SKM-1 (cell line): ENCODE measurements around the gene CKS1B.

Source experiments
- DNase-seq: peaks from one replicate; lab custom pipeline; 2025; ENCODE audit not compliant: unreplicated experiment; lab: John Stamatoyannopoulos, UW

Gene CKS1B

GRCh38 chr1:155001425-155001674, 26.9 kb downstream of the CKS1B start:
- no peak for DNase-seq

GRCh38 chr1:155001675-155002463, 27.4 kb downstream of the CKS1B start:
- peak; percentile 100 for DNase-seq

GRCh38 chr1:155002464-155003226, 28.2 kb downstream of the CKS1B start, which contains the start of gene ZBTB7B:
ZBTB7B (plus strand) TSS chr1:155002802; CDS start chr1:155014661, 11,859 bp downstream.
- DNase-seq, result peak; percentile 94

GRCh38 chr1:155003227-155003765, 28.8 kb downstream of the CKS1B start:
- DNase-seq, result no peak

- DNase-seq, result no peak
Observed at GRCh38 chr1:155003766-155004351, 29.4 kb downstream of the CKS1B start.

GRCh38 chr1:155004352-155005075, 30.0 kb downstream of the CKS1B start:
- DNase-seq, result no peak

GRCh38 chr1:155005076-155006011, 30.9 kb downstream of the CKS1B start:
- no peak for DNase-seq

GRCh38 chr1:155006601-155007101, 32.2 kb downstream of the CKS1B start:
- DNase-seq, result peak; percentile 90

GRCh38 chr1:155007251-155007828, 32.9 kb downstream of the CKS1B start:
- DNase-seq, result no peak

- DNase-seq, result no peak
Observed at GRCh38 chr1:155008015-155008941, 33.8 kb downstream of the CKS1B start.

- no peak for DNase-seq
Observed at GRCh38 chr1:155009221-155009711, 34.8 kb downstream of the CKS1B start.

GRCh38 chr1:155009742-155010141, 35.3 kb downstream of the CKS1B start:
- DNase-seq, result no peak

GRCh38 chr1:155010211-155010918, 35.9 kb downstream of the CKS1B start:
- DNase-seq, result peak; percentile 77

GRCh38 chr1:155011004-155011416, 36.5 kb downstream of the CKS1B start:
- no peak for DNase-seq

GRCh38 chr1:155011437-155012025, 37.0 kb downstream of the CKS1B start:
- no peak for DNase-seq

GRCh38 chr1:155012026-155012546, 37.6 kb downstream of the CKS1B start:
- DNase-seq, result no peak
